Endothelial cell (in vitro differentiated cells): Measurements from ENCODE around the gene WNT9A. TPM values are rescaled to one million over a fixed set of nuclear protein-coding genes. Genes with fewer than 3 reads are reported as not detected.

Experiments
- DNase-seq: peaks from one replicate; pipeline ENCODE4 v3.0.0; 2021; ENCODE audit warnings: low spot score
- H3K27ac Mint-ChIP-seq: one replicate; pipeline ENCODE4 v1.8.0; 2021; ENCODE audit warnings: mixed read lengths, inconsistent platforms; ENCODE audit not compliant: unreplicated experiment
- H3K27me3 Mint-ChIP-seq: one replicate; pipeline ENCODE4 v1.8.0; 2021; ENCODE audit warnings: mild to moderate bottlenecking, moderate library complexity, mixed read lengths, inconsistent platforms; ENCODE audit not compliant: unreplicated experiment
- H3K36me3 Mint-ChIP-seq: one replicate; pipeline ENCODE4 v1.8.0; 2021; ENCODE audit warnings: mild to moderate bottlenecking, low read depth, mixed read lengths, inconsistent platforms; ENCODE audit not compliant: unreplicated experiment
- H3K4me1 Mint-ChIP-seq: one replicate; pipeline ENCODE4 v1.8.0; 2021; ENCODE audit warnings: mild to moderate bottlenecking, mixed read lengths, inconsistent platforms; ENCODE audit not compliant: unreplicated experiment
- H3K4me3 Mint-ChIP-seq: one replicate; pipeline ENCODE4 v1.8.0; 2021; ENCODE audit warnings: mild to moderate bottlenecking, mixed read lengths, inconsistent platforms; ENCODE audit not compliant: unreplicated experiment
- H3K9me3 Mint-ChIP-seq: one replicate; pipeline ENCODE4 v1.8.0; 2021; ENCODE audit warnings: mixed read lengths, inconsistent platforms; ENCODE audit not compliant: unreplicated experiment
- total RNA-seq: library from RNA; stranded (reverse); fragmentation: NEBNext Ultra II Directional; extraction: Animal tissue kit (Norgen Biotek cat#: 25700); gene quantifications from one replicate; pipeline ENCODE4 v1.2.1, GENCODE V29; 2021; ENCODE audit not compliant: unreplicated experiment
- TF ChIP-seq, protein P1 (sequence below): fragments of 200-600 bp; sonication (generic); IDR thresholded peaks from one replicate; pipeline ENCODE4 v1.5.0; 2021; ENCODE audit warnings: antibody characterized with exemption; ENCODE audit not compliant: unreplicated experiment

WNT9A gene
- total RNA-seq, 1 donor from 2014 or later, result 1.0 TPM

GRCh38 chr1:227939791-227940771 is 7.7 kb downstream of the WNT9A start:
- Mint-ChIP-seq H3K9me3 (no peaks in the 10 kb centered on the region), H3K4me3 (no peak overlapping the region), H3K27me3 (peaks cover 4% of the 10 kb centered on the region), H3K36me3 (no peaks in the 10 kb centered on the region), H3K27ac (no peak overlapping the region), H3K4me1 (peaks cover 2% of the 10 kb centered on the region)
- TF ChIP-seq, protein P1, sequence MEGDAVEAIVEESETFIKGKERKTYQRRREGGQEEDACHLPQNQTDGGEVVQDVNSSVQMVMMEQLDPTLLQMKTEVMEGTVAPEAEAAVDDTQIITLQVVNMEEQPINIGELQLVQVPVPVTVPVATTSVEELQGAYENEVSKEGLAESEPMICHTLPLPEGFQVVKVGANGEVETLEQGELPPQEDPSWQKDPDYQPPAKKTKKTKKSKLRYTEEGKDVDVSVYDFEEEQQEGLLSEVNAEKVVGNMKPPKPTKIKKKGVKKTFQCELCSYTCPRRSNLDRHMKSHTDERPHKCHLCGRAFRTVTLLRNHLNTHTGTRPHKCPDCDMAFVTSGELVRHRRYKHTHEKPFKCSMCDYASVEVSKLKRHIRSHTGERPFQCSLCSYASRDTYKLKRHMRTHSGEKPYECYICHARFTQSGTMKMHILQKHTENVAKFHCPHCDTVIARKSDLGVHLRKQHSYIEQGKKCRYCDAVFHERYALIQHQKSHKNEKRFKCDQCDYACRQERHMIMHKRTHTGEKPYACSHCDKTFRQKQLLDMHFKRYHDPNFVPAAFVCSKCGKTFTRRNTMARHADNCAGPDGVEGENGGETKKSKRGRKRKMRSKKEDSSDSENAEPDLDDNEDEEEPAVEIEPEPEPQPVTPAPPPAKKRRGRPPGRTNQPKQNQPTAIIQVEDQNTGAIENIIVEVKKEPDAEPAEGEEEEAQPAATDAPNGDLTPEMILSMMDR, result no peak
- DNase-seq, result no peak

DNA sequence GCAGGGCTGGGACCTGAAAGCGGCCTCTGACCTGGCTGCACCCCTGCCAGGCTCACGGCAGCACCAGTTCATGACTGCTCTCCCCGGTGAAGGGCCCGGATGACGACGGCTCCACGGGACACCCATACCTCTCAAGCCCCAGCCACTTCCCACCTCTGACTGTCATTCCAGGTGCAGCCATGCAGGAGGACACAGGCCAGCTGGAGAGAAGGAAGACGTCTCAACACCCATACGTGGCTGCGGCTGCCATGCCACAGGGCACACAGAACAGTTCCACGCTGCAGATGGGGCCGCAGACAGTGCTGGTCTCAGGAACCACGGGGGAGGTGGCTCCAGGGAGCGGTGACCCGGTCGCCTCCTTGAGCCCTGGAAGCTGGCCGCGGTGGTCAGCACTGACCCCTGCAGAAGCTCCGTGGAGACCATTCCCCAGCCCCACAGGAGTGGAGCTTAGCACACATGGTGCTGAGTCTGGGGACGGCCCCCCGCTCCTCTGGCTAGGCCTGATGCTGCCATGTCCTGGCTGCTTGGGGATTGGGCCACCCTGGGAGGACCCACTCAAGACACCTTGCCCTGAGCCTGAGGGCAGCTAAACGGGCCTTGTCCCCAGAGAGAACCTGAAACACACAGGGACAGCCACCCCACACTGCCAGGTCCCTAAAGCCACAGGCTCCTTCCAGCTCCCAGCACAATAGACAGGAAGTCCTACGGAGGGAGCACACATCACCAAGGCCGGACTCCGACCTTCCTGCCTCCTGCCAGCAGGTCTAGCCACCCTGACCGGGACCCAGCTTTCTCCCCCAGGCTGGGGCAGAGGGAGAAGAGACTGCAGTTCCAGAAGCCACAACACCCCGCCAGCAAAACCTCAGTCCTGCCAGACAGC is 8.6 kb downstream of the WNT9A start:
- Mint-ChIP-seq H3K27ac (no peak overlapping the region), H3K4me3 (no peak overlapping the region), H3K4me1 (peaks cover 2% of the 10 kb centered on the region), H3K9me3 (no peaks in the 10 kb centered on the region), H3K27me3 (peaks cover 4% of the 10 kb centered on the region), H3K36me3 (no peaks in the 10 kb centered on the region)
- TF ChIP-seq, protein P1, result no peak
- no peak for DNase-seq

- no peaks in the 10 kb centered on the region for H3K36me3 Mint-ChIP-seq
- TF ChIP-seq, protein P1, result no peak
- H3K27ac Mint-ChIP-seq, result no peak overlapping the region
- H3K27me3 Mint-ChIP-seq, result peaks cover 2% of the 10 kb centered on the region
- H3K9me3 Mint-ChIP-seq, result no peaks in the 10 kb centered on the region
- no peak overlapping the region for H3K4me3 Mint-ChIP-seq
- peaks cover 2% of the 10 kb centered on the region for H3K4me1 Mint-ChIP-seq
- no peak for DNase-seq
Observed at GRCh38 chr1:227938276-227938675, 9.5 kb downstream of the WNT9A start.

DNA sequence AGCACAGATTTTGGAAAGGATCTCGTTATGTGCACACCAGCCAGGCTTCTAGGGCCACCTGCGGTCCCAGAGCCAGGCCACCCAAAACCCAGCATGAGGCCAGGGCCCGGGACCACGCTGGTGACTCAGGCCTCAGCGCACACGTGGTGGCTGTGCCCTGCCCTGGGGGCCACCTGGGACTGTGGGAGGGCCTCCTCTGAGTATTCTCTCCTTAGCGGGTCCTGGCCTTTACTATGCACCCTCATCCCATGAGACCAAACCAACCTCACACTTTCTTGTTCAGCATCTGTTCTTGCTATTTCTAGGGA is 9.9 kb downstream of the WNT9A start:
- Mint-ChIP-seq H3K27me3 (peaks cover 2% of the 10 kb centered on the region), H3K4me3 (no peak overlapping the region), H3K9me3 (no peaks in the 10 kb centered on the region), H3K36me3 (no peaks in the 10 kb centered on the region), H3K27ac (no peak overlapping the region), H3K4me1 (peaks cover 2% of the 10 kb centered on the region)
- TF ChIP-seq, protein P1, result no peak
- no peak for DNase-seq
